ENCODE measurements around the gene CCDC47.
"Not testable (repeated sequence)": the region's sequence is repeated elsewhere in the genome, so short reads cannot be mapped to it uniquely, and the experiment has no call there.

Gene CCDC47

DNA sequence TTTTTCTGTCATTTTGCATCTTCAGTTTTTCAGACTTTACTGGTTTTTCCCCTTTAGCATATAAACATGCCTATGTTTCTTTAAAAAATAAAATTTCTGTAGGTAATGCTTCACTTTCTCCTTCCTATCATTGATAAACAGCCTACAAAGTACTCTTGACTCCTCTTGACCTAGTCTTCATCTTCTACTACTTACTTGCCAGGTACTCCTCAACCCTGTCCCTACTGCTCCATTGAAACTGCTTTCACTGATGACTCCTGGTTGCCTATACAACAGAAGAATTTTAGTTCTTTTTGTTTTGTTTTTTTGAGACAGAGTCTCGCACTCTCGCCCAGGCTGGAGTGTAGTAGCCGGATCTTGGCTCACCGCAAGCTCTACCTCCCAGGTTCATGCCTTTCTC lies 7.5 kb upstream of the CCDC47 start:
- DNase-seq, result no peak

DNA sequence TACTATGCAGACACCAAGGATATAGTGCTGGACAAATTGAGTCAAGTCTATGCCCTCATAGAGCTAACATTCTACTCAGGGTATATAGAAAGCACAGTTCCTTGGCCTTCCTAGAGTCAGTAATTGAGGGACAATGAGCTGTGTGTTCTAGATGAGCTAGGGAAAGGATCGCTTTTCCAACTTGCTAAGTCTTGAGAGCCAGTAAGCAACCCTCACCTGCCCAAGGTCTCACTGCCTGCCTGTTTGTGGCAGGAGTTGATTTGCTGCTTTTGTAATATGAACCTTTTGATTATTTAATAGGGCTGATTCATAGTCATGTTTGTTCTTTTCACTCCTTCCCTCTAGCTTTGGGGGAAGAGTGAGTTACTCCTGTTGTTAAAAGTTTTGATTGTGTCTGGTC lies 7.1 kb upstream of the CCDC47 start:
- DNase-seq, result no peak

DNA sequence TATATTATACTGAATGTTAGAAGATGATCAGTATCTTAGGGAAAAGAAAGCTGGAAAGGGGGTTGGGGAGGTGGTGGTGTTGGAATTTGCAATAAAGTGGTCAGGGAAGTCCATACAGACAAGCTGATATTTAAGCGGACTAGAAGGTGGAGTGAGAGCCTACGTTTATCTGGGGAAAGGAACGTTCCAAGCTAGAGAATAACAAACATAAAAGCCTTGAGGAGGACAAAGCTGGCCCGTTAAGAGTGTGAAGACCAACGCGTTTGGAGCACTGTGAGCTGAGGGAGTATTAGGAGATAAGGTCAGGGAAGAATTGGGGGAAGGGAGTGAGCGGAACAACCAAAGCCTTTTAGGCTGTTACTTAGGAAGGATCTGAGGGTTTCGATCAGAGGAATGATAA lies 2.0 kb upstream of the CCDC47 start:
- no peak for DNase-seq

DNA sequence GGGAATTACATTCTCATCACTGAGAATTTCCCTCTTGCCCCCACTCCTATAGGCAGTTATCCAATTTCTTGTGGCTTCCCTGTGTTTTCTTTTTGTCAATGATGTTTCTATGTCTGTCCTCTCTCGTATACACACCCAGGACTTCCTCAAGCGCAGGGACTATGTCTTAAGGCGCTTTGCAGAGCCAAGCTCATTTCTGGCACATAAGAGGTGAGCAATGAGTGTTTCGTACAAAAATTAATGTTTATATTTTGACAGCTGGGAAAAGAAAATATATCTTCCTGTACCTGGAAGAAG lies 1.5 kb upstream of the CCDC47 start:
- no peak for DNase-seq

DNA sequence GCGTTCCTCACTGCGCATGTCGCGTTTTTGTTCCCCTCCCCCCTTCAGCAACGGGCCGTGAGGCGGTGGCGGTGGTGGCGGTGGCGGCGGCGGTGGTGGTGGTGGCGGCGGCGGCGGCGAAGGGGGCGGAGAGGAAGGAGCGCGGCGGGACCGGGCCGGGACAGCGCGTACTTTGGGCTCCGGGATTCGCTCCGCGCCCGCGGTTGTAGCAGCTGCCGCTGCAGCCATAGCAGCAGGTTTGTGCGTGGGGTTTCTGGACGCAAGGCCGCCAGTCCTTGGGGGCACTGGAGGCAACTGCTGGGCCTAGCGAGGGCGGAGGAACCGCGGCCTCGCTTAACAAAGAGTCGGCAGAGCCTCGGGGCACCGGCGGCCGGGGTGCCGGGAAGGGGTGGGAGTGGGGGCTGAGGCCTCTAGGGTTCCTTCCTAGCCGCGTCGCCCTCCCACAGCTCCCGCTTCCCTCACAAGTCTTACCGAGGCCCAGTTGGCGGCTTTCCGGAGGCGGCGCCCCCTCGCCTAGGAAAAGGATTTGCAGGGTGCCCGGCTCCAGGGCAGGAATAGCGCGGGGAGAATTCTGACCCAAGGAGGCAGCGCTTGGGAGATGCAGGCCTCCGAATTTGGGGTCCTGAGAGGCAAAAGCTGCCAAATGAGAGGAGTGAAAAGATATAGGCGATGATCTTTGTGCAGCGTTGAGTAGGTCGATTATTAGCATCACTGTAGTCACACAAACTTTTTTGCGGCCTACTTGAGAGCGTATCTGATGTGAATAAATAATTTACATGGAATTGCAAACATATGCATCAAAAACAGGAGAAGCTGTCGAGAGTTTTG lies 958 bp upstream of the CCDC47 start, which contains the start of gene DDX42:
DDX42 (plus strand) TSS at position 30 of the 828 bp plus-strand sequence. CDS start 12,880 bp downstream, outside the sequence.
- DNase-seq, result peak; percentile 96

DNA sequence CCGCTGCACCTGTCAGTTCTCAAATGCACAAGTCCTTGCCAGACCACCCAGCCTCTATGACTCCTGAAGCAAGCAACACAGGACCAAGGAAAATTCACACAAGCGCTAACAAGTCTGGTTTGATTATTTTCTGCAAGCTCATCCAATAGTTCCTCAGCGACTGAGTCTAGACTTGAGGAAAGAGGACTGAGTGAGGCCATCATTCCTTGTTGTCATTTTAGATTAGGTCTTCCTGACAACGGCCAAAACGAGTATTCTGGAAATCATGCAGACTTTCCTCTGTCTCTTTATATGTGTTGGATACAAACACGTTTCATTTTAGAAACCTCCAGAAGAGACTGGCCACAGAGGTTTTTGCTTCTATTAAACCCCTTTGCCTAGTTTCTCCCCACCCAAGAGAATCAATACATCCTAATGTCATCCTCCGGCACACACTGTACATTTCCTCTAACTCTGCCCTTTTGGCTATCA lies 561 bp downstream of the CCDC47 start:
- no peak for DNase-seq

DNA sequence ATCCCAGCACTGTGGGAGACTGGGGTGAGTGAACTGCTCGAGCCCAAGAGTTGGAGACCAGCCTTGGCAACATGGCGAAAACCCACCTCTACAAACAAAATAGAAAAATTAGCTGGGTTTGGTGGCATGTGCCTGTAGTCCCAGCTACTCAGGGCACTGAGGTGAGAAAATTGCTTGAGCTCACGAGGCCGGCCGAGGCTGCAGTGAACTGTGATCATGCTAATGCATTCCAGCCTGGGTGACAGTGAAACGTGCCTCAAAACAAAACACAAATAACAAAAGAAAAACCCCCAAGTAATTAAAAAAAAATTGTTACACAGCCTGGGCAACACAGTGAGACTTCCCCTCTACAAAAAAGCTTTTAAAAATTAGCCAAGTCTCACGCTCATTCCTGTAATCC lies 5.0 kb downstream of the CCDC47 start:
- DNase-seq, result no peak

DNA sequence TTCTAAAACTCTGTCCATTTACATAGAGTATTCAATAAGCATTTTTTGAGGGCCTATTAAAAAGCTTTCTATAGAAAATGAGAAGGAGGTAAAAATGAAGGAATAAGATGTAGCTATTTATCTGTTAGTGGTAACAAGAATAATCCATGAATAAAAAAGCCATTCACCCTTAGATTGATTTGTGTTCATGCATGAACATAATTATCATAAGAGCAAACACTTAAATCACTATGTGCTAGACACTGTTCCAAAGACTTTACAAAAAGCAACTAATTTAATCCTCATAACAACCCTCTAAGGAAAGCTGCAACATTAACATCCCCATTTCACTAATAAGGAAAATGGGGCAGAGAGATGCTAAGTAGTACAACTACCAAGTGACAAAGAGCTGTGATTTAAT lies 6.6 kb downstream of the CCDC47 start:
- no peak for DNase-seq

DNA sequence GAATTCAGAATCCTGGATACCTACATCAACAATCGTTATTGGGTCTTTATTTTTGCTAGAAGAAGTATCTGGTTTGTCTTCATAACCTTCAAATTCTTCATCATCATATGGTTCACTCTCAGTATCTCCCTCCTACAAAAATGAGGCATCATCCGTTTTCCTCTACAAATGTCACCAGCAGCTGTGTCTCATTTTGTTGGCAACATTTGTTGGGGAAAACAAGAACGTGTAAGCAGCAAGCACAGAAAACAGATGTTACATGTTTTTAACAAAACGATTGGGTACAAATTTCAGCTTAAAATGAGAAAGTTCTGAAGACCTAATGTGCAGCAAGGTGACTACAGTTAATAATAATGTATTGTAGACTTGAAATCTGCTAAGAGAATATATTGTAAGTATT lies 8.7 kb downstream of the CCDC47 start:
- no peak for DNase-seq

DNA sequence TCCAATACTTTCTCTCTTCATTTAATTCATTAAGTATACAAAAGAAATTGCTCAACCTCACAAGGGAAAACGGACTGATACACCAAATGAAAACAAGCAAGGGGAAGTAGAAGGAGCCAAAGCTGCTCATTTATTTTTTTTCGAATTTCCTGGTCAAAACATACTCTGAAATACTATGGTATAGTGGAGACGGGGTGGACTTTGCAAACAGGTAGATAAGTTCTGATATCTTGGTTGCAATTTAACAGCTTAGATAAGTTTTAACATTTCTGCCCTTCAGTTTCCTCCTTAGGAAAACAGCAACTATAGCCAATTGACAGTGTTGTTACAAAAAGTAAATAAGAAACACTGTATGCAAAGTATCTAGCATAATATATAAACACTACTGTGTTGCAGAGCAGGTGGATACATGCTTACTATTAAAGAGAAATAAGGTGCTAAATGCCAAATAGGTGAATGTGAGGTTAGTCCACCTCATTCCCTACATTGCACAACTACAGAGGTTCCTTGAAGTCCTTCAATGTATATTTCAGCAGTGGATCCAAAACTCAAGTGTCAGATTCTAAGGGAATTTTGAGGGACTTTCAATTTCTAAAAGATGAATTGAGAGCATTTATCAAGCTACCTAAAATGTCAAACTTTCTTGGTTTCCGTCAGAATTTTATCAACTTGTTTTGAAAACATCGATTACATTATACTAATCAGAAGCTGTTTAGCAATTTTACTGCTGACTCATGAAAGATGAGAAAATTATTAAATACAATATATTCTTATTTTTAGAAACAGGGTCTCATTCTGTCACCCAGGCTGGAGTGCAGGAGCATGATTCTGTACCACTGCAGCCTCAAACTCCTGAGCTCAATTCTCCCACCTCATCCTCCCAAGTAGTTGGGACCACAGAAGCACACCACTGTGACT lies 11.0 kb downstream of the CCDC47 start:
- DNase-seq, result no peak

DNA sequence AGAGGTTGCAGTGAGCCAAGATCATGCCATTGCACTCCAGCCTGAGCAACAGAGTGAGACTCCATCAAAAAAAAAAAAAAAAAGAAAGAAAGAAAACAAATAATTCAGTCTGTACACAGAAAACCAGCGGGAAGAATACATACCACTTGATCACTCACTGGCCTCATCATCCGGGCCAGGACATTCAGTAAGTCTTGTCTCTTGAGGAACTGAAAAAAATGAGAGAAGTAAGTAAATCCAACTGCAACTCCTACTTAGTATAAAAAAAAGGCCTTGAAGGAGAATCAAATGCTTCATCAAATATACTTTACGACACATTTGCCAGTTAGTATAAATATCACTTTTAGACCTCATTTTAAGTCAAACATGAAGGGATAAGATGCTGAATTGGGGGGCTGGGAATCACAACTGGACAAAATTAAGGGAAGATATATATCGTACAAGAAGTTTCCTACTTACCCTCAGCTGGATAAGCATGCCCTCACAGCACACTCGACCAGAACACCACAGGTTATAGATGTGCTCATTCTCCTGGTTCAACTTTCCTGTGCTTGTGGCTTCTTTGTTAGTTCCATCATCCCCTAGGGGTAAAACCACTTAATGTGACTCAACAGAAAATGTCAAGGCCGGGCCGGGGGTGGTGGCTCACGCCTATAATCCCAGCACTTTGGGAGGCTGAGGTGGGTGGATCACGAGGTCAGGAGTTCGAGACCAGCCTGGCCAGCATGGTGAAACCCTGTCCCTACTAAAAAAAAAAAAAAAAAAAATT lies 12.4 kb downstream of the CCDC47 start:
- DNase-seq, result no peak

DNA sequence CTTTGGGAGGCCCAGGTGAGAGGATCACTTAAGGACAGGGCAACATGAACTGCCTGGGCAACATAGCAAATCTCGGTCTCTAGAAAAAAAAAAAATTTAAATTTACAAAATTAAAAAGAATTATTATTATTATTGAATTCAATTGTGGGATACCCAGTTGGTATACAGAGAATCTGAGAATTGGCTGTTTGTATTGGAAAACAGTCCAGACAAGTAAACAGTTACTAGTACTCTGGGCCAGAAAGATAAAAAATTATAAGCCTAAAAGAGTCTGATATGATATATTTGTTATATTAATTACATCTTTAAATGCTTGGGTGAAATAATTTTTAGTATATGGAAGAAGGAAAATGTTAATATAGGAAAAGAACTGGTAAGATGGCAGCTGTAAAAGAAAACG lies 15.0 kb downstream of the CCDC47 start:
- DNase-seq, result no peak

DNA sequence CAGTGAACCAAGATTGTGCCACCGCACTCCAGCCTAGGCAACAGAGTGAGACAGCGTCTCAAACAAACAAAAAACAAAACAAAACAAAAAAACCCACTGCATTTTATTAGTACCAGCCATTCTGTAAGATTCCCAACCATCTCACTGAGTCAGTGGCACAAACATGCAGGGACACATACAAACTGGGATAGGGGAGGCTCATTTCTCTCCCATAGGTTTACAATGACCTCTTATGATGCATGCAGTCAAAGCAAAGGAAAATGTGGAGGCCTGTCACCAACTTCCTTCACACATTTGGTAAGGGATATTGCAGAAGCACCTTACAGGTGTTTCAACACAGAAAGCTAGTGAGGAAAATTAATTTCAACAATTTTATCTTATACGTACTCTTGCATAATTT lies 19.4 kb downstream of the CCDC47 start:
- no peak for DNase-seq

DNA sequence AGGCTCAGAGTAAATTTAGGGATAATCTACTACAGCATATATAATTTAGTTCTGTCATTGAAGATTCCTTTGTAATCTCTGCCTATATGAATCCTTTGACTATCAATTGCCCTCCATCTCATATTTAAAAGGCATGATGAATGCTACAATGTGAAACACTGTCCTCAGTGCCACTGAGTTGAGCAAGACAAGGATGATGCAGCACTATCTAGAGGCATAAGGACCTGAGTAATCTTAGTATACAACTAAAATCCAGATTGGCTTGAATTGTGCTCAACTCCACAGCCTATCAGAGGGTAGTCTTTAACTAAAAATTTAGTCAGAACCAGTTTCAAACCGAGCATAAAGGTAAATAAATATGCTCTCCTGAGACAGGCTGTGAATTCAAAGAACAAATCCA lies 20.2 kb downstream of the CCDC47 start:
- DNase-seq, result no peak

DNA sequence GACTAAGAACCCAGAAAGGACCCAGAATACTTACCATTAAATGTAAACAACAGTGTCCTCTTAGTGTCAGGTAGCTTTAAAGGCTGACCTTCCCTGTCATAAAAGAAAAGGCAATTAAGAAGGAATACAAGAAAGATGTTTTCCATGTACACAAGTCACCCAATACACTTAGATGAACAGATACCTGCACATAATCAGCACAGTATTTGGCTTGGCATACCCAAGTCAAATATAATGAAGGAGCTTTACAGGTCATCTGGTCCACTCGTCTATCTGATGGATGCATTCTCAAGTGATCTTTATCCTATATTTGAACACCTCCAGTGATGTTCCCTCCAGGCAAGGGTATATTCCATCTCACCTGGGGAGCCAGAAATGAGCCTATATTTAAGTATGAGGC lies 20.7 kb downstream of the CCDC47 start:
- DNase-seq, result no peak

DNA sequence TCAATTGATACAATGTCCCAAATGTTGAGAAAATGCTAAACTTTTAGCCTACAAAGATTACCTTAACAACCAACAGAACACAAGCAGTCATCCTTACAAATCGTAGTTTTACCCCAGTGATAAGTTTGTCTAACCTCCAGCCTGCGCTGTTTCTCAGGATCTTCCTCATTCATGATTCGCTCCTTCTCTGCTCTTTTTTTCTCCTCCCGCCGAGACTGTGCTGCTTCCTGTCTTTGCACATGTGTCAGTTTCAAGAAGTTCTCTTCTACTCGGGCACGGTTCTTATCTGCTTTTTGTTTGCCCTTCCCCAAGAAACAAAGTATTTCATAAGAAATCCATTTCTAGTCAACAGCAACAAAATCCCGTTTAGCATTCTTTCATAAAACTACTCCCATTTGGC lies 21.6 kb downstream of the CCDC47 start:
- no peak for DNase-seq

DNA sequence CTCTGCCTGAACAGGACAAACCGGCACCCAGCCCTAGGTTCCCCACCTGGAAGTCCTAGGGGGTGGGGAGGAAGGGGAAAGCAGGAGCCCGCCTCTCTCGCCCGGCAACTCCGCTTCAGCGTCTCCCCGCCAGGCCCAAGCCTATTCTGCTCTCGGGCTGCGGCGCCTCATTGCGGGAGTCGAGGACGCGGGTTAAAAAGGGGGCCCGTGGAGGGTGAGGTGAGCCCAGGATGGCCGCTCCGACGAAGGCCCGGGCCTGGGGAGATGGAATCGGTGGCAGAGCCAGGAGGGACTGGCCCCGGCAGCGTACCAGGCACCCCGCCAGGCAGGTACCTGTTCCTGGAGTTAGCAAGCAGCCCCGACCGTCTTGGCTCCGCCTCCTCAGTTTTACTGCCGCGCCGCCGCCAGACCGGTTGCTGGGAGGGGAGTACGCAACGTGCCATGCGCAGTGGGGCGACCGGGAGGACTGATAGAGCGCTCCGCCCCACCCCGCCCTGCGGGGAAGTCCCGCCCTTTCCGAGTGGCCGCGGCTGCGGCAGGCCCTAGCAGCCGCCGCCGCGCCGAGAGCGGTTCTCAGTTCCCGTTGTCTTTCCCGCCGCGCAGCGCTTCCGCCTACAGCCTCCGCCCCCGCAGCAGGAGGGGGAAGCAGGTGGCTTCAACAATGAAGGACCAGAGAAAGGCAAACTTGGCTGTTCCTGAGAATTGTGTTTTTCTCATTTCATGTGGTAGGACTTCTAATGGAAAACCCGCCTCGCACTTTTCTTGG lies 31.8 kb downstream of the CCDC47 start, which contains the start of gene STRADA:
STRADA (minus strand) TSS at position 392 of the 766 bp plus-strand sequence. CDS start 13,430 bp downstream, outside the sequence.
- DNase-seq, result peak; percentile 100

DNA sequence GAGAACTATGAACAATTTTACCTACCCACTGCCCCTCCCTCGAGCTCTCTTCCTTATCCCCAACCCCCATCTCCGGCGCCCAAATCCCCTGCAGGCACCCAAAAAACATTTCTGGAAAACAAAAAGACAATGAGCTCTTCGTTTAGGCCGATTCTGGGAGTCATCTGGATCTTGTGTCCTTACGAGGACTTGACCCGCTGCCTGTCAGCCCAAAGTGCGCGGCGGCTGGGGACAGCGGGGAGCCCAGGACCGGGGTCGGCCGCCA lies 32.3 kb downstream of the CCDC47 start:
- DNase-seq, result no peak

DNA sequence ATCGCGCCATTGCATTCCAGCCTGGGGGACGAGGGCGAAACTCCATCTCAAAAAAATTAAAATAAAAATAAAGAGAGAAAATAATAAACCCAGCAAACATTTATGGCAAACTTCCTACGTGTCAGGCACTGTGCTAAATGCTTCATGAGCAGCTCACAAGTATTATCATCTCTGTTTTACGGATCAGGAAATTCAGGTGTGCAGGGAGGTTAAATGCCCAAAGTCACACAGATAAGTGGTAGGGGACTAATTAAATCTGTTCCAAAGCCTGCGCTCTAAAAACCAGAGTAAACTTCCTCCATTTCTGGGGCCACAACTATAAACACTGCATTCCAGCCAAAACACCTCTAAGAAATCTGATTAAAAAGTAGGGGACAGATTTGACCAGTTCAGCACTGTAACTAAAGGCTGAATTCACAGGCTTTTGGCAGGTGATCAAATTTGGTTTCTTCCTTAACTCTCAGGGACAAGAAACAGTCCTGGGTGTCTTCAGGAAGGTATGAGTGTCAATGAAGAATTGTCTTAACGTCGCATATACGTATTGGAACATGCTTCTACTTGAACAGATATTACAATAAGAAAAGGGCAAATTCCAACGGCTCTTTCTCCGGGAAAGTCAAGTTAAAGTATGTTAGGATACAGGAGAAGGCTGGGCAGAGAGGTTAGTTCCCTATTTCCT lies 32.8 kb downstream of the CCDC47 start:
- DNase-seq, result no peak

DNA sequence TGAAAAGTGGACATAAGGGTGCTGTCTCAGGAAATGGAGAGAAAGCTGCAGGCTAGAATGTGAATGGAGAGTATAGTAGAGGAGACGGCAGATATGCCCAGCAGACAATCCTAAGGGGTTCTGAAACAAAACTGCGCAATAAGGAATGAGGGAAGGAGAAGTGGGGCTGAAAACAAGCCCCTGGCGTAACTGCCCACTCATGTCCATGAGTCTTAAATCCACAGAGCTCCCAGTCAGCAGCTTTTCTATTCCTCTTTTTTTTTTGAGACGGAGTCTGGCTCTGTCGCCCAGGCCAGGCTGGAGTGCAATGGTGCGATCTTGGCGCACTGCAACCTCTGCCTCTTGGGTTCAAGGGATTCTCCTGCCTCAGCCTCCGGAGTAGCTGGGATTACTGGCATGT lies 37.7 kb downstream of the CCDC47 start:
- DNase-seq, result no peak

DNA sequence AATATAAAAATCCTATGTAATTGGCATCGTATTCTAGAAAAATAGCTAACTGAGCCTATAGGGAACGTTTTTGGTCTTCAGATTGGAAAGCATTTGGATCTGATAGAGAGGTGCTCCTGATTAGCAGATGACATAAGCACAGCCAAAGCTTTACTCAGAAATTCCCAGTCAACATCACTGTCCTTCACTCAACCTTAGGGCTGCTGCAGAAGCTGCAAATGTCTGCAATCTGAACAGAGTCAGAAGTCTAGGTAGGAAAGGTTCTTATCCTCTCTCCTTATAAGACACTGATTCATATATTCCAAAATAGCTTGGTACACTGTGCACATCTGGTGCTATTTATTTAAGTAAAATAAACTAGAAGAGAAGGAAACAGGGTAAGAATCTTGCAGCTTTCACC lies 51.0 kb downstream of the CCDC47 start:
- DNase-seq, result no peak

DNA sequence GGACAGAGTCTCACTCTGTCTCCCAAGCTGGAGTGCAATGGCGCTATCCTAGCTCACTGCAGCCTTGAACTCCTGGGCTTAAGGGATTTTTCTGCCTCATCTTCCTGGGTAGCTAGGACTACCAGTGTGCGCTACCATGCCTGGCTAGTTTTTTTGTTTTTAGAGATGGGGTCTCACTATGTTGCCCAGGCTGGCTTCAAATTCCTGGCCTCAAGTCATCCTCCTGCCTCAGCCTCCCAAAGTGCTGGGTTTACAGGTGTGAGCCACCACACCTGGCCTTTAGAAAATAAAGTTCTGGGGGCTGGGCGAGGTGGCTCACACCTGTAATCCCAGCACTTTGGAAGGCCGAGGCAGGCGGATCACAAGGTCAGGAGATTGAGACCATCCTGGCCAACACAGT lies 53.2 kb downstream of the CCDC47 start:
- not testable (repeated sequence) for DNase-seq
